OCI-LY7 (cell line): Measurements from ENCODE around the gene MYOCD.

Experiments
- EZH2phosphoT487 ChIP-seq: fragments of 200-600 bp; sonication (generic); IDR thresholded peaks from 2 replicates; pipeline ENCODE4 v1.6.1; 2018; ENCODE audit warnings: low read depth, borderline replicate concordance, mild to moderate bottlenecking, mixed run types, antibody characterized with exemption, low read length, moderate library complexity, mixed read lengths
- TF ChIP-seq, protein P1 (sequence below): fragments of 200-600 bp; sonication (generic); conservative IDR thresholded peaks from 2 replicates; pipeline ENCODE4 v1.5.1; 2014; ENCODE audit warnings: mild to moderate bottlenecking, antibody characterized with exemption, low read length, moderate library complexity, mixed read lengths

- TF ChIP-seq, protein P1, sequence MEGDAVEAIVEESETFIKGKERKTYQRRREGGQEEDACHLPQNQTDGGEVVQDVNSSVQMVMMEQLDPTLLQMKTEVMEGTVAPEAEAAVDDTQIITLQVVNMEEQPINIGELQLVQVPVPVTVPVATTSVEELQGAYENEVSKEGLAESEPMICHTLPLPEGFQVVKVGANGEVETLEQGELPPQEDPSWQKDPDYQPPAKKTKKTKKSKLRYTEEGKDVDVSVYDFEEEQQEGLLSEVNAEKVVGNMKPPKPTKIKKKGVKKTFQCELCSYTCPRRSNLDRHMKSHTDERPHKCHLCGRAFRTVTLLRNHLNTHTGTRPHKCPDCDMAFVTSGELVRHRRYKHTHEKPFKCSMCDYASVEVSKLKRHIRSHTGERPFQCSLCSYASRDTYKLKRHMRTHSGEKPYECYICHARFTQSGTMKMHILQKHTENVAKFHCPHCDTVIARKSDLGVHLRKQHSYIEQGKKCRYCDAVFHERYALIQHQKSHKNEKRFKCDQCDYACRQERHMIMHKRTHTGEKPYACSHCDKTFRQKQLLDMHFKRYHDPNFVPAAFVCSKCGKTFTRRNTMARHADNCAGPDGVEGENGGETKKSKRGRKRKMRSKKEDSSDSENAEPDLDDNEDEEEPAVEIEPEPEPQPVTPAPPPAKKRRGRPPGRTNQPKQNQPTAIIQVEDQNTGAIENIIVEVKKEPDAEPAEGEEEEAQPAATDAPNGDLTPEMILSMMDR = no peak
- TF ChIP-seq EZH2phosphoT487 = no peak
Measured at GRCh38 chr17:12680407-12680897, 14.8 kb downstream of the MYOCD start.
